ENCODE results near the gene CCDC201. TPM values are rescaled to one million over a fixed set of nuclear protein-coding genes. Genes with fewer than 3 reads are reported as not detected.

CCDC201 gene
- total RNA-seq, 1 experiment from 2014 or later = not detected

DNA sequence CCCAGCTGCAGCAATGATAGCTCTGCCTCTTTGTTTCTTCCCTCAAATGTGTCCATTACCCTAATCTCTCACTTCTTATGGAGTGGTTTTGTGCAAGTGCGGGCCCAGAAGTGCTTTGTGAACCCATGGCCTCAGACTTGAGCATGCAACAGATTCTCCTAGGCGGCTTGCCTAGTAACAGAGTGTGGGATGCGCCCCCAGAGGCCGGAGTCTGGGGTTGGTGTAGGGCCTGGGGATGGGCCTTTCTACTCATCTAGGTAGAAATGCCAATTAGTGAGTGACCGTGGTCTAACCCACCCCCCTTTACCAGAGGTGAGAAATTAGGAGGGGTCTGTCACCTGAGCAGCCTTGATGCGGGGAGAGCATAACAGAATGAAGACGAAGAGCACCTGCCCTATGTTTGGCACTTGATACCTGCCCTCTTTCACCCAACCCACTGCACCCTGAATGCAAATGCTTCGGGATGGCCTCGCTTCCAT is 8.4 kb upstream of the CCDC201 start:
- H3K79me2 ChIP-seq (ENCODE audit: insufficient read depth, low read length) = no peaks in the 10 kb centered on the region
- H3K27me3 ChIP-seq (ENCODE audit: insufficient read depth, low read length) = no peaks in the 10 kb centered on the region
- H4K20me1 ChIP-seq (ENCODE audit: control insufficient read depth, insufficient read depth, insufficient read length) = no peaks in the 10 kb centered on the region
- H3K9ac ChIP-seq (ENCODE audit: extremely low read depth, insufficient read length, low read length) = no peak overlapping the region
- no peak overlapping the region for H2BK12ac ChIP-seq (ENCODE audit: insufficient read length, low read depth, low read length)
- peaks cover 5 to 9% of the 10 kb centered on the region in 2 experiments for H3K4me1 Mint-ChIP-seq
- no peak overlapping the region for H4K8ac ChIP-seq (replicated peaks; ENCODE audit: insufficient read length, low read depth, low read length)
- no CpG with 5 or more reads among the region's 9 CpGs for WGBS (ENCODE audit: extremely low coverage, insufficient read length, low lambda C conversion rate)
- peaks cover 15% of the 10 kb centered on the region for H3K9me3 ChIP-seq (ENCODE audit: control insufficient read depth, low read depth, low read length)
- no peak overlapping the region for H3K4me3 Mint-ChIP-seq
- no peak overlapping the region for H3K27ac ChIP-seq (ENCODE audit: insufficient read length, low read depth, low read length)
- H3K79me1 ChIP-seq (ENCODE audit: insufficient read depth, low read depth, low read length, poor library complexity, severe bottlenecking) = no peaks in the 10 kb centered on the region
- no peak for DNase-seq
- no peak overlapping the region for H3K23ac ChIP-seq (ENCODE audit: insufficient read length, low read depth, low read length)
- H3T11ph ChIP-seq (ENCODE audit: low read length) = no peak overlapping the region
- H4K91ac ChIP-seq (ENCODE audit: insufficient read length, low read depth, low read length) = no peak overlapping the region
- H3K23me2 ChIP-seq (ENCODE audit: insufficient read length, low read depth, low read length, poor library complexity, severe bottlenecking) = no peaks in the 10 kb centered on the region
- no peak overlapping the region for H3K14ac ChIP-seq (ENCODE audit: insufficient read depth, low read length)
- H3K4ac ChIP-seq (ENCODE audit: low read depth, low read length) = no peak overlapping the region
- no peak overlapping the region for H2BK15ac ChIP-seq (ENCODE audit: low read depth, low read length)
- H2BK20ac ChIP-seq (ENCODE audit: low read depth, low read length, poor library complexity, severe bottlenecking) = no peak overlapping the region
- H3K9me3 Mint-ChIP-seq = peaks cover 28 to 33% of the 10 kb centered on the region in 2 experiments
- no peak overlapping the region for H3K4me2 ChIP-seq (ENCODE audit: insufficient read depth, insufficient read length, low read length)
- TF ChIP-seq, protein P1, sequence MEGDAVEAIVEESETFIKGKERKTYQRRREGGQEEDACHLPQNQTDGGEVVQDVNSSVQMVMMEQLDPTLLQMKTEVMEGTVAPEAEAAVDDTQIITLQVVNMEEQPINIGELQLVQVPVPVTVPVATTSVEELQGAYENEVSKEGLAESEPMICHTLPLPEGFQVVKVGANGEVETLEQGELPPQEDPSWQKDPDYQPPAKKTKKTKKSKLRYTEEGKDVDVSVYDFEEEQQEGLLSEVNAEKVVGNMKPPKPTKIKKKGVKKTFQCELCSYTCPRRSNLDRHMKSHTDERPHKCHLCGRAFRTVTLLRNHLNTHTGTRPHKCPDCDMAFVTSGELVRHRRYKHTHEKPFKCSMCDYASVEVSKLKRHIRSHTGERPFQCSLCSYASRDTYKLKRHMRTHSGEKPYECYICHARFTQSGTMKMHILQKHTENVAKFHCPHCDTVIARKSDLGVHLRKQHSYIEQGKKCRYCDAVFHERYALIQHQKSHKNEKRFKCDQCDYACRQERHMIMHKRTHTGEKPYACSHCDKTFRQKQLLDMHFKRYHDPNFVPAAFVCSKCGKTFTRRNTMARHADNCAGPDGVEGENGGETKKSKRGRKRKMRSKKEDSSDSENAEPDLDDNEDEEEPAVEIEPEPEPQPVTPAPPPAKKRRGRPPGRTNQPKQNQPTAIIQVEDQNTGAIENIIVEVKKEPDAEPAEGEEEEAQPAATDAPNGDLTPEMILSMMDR (conservative IDR thresholded peaks at IDR 0.05) = no peak
- peaks cover 10 to 26% (median 15%) of the 10 kb centered on the region in 3 experiments; a peak in 6 of 7 replicates for H3K36me3 Mint-ChIP-seq (ENCODE audit: insufficient read depth in 1 of 3, low read depth in 3 of 3)
- no peak overlapping the region for H3K56ac ChIP-seq (ENCODE audit: insufficient read length, low read depth, low read length)
- no peak overlapping the region for H3K18ac ChIP-seq (ENCODE audit: insufficient read length, low read depth, low read length)
- H3K27me3 Mint-ChIP-seq (ENCODE audit: low read depth) = peaks cover 34% of the 10 kb centered on the region
- no peak overlapping the region for H2BK120ac ChIP-seq (ENCODE audit: low read depth, low read length, poor library complexity, severe bottlenecking)
- H2BK5ac ChIP-seq (ENCODE audit: insufficient read length, low read length) = no peak overlapping the region
- H4K5ac ChIP-seq (ENCODE audit: insufficient read length, low read depth, low read length) = no peak overlapping the region
- no peak overlapping the region for H2AK5ac ChIP-seq (ENCODE audit: insufficient read length, low read length)
- no peak overlapping the region for H2AFZ ChIP-seq (ENCODE audit: low read length)
- H3K4me1 ChIP-seq (ENCODE audit: insufficient read depth, low read length) = peaks cover 6% of the 10 kb centered on the region; the same call in 1 of the 2 replicates
- no peak overlapping the region for H3K27ac Mint-ChIP-seq

Data from H9 (cell line).